Left hindlimb (tissue), 1 donor: ENCODE measurements around the gene ADAMTSL4.
A peak's percentile ranks its signal among the peaks of the same experiment; 100 is the strongest.
"Not testable (repeated sequence)": the region's sequence is repeated elsewhere in the genome, so short reads cannot be mapped to it uniquely, and the experiment has no call there.

Source experiments
- DNase-seq: peaks from one replicate; pipeline ENCODE4 v3.0.0-alpha.2; 2018

ADAMTSL4 gene

DNA sequence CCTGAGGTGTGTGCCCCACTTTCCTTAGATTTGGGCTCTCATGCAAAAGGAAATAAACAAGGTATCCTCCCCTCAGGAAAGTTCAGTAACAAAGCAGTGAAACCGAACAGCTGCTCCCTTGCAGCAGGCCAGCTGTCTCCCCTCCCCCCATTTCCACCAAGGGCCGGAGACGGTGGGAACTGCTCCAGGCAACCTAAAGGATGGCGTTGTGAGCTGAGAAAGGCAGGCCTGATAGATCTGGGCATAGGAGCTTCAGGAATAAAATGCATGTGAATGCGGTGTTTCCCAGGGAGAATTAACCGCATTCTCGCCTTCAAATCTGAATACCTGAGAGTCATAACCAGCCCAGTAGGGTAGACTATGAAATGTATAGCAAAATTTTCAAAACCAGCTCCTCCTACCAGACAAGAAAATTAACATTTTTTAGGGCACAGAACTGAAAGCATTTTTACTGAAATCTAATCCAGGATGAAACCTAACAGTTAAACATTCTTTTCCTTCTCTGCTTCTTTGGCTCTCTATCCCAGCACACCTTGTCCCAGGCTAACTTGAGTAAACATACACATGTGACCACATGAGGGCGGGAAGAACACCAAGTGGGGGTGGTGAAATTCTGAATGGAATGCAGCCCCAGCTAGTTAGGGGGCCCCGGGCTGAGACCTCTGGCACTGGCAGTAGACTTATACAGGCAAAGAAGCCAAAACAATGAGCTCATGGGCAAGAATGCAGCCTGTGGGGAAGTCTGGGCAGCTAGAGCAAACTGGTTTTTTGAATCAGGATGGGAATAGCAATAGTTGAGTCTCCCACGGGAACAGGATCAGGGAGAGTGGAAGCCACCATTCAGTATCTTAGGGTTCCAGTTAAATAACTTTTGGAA is 18.7 kb downstream of the ADAMTSL4 start:
- peak; percentile 88 for DNase-seq

DNA sequence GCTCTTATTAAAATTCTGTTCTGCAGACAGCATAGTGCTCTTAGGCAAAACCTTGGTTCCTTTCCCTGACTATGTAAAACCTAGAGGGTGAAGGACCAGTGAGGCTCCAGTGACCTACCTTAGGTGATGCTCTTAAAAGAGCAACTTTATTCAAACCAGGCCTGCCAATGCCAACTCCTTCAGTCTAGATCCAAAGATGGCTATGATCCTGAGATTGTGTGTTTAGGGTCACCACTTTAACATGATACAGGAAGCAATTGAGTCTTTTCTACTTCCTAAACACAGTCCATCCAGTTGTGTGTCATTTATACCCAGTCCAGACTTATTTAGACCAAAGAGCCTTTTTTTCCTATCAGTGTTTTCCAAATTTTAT is 19.4 kb downstream of the ADAMTSL4 start:
- no peak for DNase-seq

DNA sequence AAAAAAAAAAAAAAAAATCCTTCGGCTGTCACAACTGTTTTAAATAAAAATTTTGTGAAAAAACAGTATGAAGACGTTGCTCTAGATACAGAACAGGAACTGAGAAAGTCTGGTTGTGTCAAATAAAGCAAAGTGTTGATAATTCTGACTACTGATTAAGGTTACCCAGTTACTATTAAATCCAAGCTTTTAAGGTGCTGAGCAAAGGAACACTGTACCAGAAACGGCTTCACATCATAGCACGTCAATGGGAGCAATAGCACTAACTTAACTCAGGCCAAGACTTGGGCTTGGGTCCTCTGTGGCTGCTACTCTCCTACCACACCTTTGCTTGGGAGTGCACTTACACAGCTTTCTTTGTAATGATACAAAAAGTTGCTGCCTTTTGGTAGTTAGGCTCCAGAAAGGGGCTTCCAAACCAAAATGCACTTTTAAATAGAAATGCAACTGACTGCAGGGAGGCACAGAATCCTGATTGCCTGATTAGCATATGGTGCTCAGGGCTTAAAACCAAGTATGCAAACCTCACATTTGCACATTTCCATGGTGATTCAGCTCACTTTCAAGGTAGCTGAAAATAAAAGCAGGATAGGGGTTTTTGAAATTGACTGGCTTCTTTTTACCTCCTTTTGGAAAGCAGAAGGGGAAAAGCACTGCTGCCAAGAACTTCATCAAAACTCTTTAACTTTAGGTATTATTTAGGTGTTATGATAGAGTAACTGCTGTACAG is 23.9 kb downstream of the ADAMTSL4 start:
- no peak for DNase-seq

DNA sequence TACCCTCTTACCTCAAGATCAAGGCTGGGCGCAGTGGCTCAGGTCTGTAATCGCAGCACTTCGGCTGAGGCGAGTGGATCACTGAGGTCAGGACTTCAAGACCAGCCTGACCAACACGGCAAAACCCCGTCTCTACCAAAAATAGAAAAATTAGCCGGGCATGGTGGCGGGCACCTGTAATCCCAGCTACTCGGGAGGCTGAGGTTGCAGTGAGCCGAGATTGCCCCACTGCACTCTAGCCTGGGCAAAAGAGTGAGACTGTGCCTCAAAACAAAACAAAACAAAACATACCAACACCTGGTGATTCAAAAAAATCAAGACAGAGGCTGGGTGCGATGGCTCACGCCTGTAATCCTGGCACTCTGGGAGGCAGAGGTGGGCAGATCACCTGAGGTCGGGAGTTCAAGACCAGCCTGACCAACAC is 24.5 kb downstream of the ADAMTSL4 start:
- not testable (repeated sequence) for DNase-seq

DNA sequence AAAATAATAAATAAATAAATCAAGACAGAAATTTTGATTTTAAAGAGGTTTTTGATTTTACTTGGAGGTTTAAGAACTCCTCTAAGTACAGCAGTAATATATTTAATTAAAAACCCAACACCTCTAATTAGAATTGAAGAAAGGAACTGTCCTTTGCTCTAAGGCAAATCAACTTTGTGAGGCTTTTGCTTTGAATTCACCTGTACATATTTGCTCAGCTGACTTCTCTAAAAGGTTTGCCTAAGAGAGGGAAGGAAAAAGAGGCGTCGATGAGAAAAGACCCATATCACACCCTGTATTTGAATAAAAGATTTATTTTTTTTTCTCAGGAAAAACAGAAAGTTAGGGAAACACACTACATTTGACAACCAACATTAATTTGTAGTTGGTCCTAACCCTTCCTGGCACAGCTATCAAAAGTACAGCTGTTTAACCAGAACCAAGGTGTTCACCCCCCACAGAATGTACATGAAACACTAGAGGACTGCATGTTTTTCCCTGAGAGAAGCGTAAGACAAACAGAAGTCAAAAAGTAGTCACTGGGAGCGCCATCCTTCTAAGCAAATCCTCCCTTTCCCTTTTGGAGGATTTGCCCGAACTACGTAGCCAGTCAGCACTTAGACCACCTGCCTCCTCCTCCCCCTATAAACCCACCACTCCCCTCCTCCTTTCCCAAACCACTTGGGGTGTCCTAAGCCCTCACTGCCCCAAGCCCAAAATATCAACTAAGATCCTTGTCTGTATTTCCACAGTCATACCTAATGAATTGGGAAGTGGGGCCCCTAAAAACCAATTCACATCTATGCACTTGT is 25.3 kb downstream of the ADAMTSL4 start:
- DNase-seq: no peak

DNA sequence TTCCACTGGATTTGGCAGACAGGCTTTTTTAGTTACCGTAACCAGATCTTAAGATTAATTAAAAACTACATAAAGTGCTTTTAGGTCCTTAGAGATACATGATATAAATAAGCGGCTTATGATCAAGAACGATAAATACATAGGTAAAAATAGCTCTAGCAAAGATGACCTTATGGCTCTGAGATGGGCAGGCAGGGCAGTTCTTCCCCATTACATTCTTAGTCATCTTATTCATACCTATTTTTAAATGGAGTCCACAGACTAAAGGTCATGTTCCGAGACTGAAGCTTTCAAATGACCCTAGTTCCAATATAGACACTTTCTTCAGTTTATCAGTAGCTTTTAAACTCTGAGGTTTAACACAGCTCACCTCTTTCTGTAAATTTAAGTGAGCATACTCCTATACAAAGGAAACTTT is 25.9 kb downstream of the ADAMTSL4 start:
- DNase-seq: no peak

DNA sequence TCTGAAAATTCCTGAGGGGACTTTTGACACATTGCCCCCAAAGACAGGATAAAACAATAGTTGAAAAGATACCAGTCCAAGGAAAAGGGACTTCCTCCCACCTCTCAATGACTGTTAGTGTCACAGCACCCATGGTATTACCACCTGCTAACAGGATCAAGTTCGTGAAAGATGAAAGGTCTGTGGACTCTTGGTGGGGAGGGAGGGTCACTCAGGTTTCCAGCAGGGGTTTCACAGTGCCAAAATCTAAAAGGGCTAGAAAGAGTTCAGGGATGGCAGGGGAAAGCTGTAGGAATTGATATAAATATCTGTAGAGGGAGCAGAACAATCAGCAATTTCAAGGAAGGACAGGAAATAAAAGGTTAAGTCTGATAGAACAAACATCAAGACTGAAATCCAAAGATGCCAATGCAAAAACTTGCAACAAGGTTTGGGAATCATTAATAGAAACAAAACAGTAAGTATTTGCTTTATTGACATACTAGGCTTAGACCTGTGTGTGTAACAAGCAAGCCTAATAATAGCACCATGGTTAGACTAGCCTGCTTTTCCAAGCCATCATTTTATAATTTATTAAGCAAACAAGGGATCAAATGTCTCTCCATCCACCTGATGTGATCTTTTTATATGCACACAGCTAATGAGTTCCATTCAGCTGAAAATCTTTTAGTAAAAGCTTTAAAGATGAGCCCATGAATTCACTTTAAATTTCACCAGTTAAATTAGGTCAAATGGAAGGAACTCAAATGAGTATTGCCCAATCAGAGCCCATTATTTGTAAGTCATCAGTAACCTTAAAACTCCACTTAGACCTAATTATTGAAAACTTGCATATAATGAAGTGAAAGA is 26.5 kb downstream of the ADAMTSL4 start:
- DNase-seq: no peak

DNA sequence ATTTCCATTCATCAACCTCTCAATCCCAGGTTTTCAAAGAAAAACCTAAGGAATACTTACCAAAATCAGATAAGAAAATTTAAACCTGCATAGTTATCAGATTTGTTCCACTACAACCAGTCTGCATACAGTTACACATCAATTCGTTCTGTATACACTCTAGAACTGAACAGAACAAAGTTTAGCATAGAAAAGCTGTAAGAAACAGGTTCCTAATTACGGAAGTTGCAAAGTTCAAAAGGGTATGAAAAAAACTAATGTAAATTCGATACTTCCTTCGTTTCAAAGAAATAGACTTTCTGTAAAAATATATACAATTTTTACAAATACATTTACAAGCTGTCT is 27.1 kb downstream of the ADAMTSL4 start:
- no peak for DNase-seq

DNA sequence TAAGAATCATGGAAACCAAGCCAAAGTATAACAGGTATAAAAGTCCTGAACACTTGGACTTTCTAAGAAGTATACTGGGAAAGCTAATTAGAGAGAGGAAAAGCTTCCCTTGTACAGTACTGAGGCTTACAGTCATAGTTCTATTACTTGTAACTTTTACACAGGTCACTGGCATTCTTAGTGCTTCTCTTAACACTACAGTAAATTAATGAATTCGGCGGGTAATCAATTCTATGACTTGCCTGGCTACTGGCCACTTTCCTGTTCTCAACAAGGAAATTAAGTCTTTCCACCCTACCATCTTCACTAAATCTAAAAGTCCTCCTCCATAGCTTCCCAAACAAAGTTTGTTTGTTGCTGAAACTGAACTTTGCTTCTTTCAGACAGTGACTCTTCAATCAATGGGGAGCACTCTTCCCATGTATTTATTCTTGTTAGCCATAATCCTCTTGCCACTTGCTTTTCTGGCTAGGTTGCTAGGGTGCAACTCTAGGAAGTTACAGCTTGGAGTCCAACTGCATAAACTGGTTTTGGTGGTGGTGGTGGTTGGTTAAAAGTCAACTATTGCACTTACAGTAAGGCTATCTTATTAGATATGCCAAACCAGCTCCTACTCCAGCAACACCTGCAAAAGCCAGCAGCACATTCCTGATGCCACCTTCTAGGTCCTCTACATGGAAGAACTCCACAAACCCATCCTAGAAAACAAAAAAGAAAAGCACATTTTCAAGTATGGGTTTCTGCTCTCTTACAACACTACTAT is 27.8 kb downstream of the ADAMTSL4 start:
- no peak for DNase-seq

DNA sequence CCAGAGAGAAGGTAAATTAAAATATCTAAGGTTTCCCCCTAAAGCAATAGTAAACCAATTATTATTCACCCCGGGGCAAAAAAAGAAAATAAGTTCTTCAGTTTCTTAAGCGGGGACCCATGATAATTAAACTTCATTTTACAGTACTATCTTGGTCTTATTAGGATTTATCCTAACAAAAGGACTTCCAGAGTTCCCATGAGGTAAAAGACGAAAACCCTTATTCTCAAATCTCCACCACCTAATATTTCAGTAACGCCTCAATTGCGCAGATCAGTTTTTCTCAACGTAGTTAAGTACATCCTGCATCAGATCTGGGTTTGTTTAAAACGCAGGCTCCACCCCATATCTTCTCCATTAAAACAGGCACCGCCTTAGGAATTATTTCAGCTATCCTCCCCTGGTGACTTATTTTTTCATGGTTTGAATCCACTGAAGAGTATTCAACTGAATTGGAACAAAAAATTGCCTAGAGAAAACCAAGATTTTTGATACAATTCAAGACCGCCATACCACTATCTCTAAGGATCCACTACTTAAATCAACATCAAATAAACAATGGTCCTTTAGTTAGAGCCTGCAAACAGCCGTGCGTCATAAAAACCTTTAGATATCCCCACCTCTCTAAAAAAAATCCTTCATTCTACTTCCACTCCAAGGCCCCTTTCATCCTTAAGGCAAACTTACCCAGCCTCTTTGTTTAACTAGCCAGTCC is 28.5 kb downstream of the ADAMTSL4 start:
- no peak for DNase-seq

DNA sequence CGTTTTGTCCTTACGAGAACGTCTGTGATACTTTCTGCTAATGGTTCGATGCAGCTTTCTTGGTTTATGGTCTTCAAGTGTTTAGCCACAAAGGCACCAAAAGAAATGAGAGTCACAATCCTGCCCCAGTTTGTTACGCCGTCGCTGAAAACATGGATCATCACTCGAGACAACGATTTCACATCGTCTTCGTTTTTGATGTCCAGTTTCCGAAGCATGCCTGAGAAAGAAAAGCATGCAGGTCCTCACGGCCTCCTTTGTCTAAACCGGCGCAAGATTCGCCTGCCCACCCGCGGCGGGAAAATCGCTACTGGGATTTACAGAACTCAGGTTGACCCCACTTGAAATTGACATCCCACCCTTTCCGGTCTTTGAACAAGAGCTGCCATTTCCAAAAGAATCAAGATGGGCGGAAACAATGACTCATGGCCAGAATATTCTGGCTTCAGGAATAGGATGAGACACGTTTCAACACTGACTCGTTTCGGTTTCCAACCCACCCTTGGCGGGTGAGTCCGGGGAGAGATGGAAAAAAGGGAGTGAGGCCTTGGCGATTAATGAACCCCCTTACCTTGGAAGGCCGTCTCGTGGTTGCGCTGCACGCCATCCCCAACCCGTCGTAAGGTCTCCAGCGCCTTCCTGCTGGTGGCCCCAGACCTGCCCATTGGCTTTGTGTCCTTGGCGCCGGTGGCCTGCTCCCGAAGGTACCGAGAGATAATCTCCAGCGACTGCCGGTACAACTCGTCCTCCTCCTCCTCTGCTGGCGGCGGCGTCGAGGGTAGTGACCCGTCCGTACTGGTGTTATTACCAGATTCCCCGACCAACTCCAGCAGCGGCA is 29.3 kb downstream of the ADAMTSL4 start:
- DNase-seq: peak; percentile 79

DNA sequence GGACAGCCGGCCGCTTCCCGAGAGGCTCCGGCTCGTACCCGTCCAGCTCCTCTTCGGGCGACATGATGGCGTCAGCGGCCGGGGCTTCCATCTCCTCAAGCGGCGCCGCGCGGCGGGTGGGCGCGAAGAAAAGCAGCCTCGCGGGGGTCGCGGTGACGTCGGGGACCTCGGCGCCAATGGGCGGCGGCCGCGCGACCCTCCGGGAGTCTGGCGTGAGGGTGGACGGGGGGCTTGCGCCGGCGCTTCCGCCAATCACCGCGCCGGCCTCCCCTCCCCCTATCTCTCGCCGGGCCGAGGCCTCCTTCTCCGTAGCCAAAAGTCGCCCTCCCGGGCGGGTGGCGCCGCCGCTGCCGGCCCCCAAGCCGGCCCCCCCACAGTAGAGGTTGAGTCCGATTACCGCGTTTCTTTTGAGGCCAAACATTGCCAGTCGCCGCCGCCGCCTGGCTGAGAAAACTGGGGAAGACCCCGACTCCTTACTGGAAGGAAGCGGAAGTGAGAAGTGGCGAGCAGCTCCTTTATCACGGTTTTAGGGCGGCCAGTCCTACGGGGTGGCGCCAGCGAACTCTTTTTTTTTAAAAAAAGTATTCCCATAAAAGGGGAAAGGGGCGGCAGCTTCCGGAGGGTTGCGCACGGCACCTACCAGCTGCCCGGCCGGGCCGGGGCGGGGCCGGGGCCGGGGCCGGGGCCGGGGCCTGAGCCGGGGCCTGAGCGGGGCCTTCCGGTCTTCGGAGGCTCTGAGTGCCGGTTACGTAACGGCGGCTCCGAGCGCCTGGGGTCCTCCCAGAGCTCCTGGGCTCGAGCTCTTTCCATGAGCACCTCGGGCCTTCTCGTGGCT is 30.1 kb downstream of the ADAMTSL4 start, which contains the start of gene MCL1:
Gene MCL1, minus strand, starts transcription at position 501 of the 835 bp plus-strand sequence. Its CDS starts 80 bp downstream, at position 421.
- DNase-seq: peak; percentile 96

DNA sequence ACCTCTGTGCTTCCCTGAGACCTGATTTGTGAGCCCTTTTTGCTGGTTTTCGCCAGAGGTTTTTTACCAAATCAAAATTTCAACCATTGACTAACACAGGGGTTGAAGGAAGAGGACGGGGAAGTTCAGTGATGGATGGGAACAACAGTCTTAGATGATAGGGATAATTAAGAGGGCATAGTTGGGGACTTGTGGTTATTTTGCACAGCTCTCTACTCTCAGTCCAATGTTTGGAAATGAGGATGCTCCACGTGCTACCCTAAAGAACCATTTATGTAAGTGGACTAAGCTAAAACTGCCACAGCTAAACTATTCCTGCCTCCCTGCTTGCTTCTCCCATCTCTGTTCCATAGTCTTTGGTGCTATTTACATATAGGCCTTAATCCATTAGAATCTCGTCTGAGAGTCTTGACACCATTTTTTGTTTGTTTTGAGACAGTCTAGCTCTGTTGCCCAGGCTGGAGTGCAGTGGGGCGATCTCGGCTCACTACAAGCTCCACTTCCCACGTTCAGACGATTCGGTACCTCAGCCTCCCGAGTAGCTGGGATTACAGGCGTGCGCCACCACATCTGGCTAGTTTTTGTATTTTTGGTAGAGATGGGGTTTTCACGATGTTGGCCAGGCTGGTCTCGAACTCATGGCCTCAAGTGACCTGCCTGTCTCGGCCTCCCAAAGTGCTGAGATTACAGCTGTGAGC is 30.9 kb downstream of the ADAMTSL4 start:
- DNase-seq: no peak

DNA sequence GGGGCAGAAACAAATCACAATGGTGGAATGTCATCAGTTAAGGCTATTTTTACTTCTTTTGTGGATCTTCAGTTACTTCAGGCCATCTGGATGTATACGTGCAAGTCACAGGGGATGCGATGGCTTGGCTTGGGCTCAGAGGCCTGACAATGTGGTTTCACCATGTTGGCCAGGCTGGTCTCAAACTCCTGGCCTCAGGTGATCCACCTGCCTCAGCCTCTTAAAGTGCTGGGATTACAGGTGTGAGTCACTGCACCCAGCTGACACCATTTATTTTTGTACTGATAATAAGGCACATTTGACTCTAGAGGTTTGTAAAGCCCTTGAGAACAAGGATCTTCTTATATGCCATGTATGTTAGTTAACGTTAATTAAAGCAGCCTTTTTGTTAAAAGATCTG is 31.8 kb downstream of the ADAMTSL4 start:
- not testable (repeated sequence) for DNase-seq

DNA sequence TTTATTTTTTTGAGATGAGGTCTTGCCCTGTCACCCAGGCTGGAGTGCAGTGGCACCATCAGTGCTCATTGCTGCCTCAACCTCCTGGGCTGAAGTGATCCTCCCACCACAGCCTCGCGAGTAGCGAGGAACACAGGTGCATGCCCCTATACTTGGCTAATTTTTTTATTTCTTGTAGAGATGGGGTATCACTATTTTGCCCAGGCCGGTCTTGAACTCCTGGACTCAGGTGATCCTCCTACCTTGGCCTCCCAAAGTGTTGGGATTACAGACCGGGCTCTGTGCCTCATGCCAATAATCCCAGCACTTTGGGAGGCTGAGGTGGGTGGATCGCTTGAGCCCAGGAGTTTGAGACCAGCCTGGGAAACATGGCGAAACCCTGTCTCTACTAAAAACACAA is 32.2 kb downstream of the ADAMTSL4 start:
- not testable (repeated sequence) for DNase-seq

DNA sequence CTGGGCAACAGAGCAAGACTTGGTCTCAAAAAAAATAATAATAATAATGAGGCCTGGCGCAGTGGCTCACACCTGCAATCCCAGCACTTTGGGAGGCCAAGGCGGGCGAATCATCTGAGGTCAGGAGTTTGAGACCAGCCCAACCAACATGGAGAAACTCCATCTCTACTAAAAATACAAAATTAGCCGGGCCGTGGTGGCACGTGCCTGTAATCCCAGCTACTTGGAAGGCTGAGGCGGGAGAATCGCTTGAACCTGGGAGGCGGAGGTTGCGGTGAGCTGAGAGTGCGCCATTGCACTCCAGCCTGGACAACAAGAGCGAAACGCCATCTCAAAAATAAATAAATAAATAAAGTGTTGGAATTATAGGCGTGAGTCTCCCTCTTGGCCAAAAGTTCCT is 32.8 kb downstream of the ADAMTSL4 start:
- not testable (repeated sequence) for DNase-seq

DNA sequence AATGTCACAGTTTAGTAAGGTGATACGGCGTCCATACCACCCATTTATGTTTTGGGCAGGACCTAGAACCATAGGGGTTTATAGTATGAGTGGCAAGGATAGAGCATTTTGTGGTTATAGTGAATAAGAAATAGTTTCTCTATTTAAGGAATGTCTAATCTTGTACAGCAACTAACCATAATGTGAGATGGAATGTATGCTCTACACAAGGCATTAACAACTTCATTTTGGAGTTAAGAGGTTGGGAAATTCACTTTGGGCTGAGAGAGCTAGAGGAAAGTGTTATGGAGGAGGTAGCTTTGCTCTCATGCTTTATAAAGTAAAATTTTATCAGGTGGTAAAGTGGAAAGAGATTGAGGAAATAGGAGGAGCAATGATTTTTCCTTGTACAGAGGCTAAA is 33.2 kb downstream of the ADAMTSL4 start:
- no peak for DNase-seq
